Transverse colon (tissue), 4 donors: Measurements from ENCODE around the gene LIPT2. TPM values are rescaled to one million over a fixed set of nuclear protein-coding genes. Genes with fewer than 3 reads are reported as not detected.

Experiments
- DNase-seq: peaks from one replicate; pipeline ENCODE4 v3.0.0-alpha.2; 2019
- H3K27ac ChIP-seq, 4 donors: fragments of 200-600 bp; sonication (generic); 2 replicates each; pipeline ENCODE4 v1.5.1; 2016 to 2018; ENCODE audit warnings: inconsistent platforms in 4 of 4
- H3K27me3 ChIP-seq: fragments of 200-600 bp; sonication (generic); 2 replicates; pipeline ENCODE4 v1.5.1; 2017; ENCODE audit warnings: inconsistent platforms
- H3K36me3 ChIP-seq, 4 donors: fragments of 200-600 bp; sonication (generic); 2 replicates each; pipeline ENCODE4 v1.5.1; 2017 to 2019; ENCODE audit warnings: inconsistent platforms in 4 of 4
- H3K4me1 ChIP-seq, 4 donors: fragments of 200-600 bp; sonication (generic); 2 replicates each; pipeline ENCODE4 v1.5.1; 2017 to 2020; ENCODE audit warnings: inconsistent platforms in 4 of 4
- H3K4me3 ChIP-seq, 4 donors: fragments of 200-600 bp; sonication (generic); 1 replicate in 1 of 4; 2 replicates in 3 of 4; pipeline versions ENCODE4 v1.5.1 to v1.6.1; 2017 to 2019; ENCODE audit warnings: inconsistent platforms in 4 of 4
- H3K9me3 ChIP-seq, 2 donors: fragments of 200-600 bp; sonication (generic); 2 replicates each; pipeline ENCODE4 v1.5.1; 2017 to 2019; ENCODE audit warnings: inconsistent platforms in 2 of 2
- EP300 ChIP-seq: sonication (generic); formaldehyde crosslinking; IDR thresholded peaks from one replicate; pipeline ENCODE4 v1.6.1; 2017; ENCODE audit warnings: antibody characterized with exemption, low read depth
- POLR2A ChIP-seq: fragments of 450-650 bp; IDR thresholded peaks from one replicate; pipeline ENCODE4 v1.6.1; 2016; ENCODE audit warnings: antibody characterized with exemption, mild to moderate bottlenecking, moderate library complexity
- POLR2AphosphoS5 ChIP-seq, 3 donors: sonication (generic); formaldehyde crosslinking; IDR thresholded peaks; one replicate each; pipeline ENCODE4 v1.6.1; 2016; ENCODE audit warnings: antibody characterized with exemption in 3 of 3
- WGBS, 2 donors: methylation state at CpG; one replicate each; pipeline ENCODE4 v1.1.5; 2018; ENCODE audit warnings: low coverage in 1 of 2; 5-methylcytosine and 5-hydroxymethylcytosine counted together
- in situ Hi-C, 4 donors: fragments of 200-750 bp; cut with MboI; loops; one replicate each; pipeline versions ENCODE4 v1.15.0 to v1.15.1; 2017; ENCODE audit warnings: low sequenced_read_pairs in 3 of 4, low pct_ligation_motif_present in 1 of 4, low pct_unique_long_range_greater_than_20kb in 1 of 4
- intact Hi-C: fragments of 100-400 bp; cut with DNase I; formaldehyde crosslinking; loops from one replicate; pipeline ENCODE4 v1.15.1; 2023; ENCODE audit warnings: low total_unique reads
- total RNA-seq, 4 donors: library from RNA; depleted of rRNA; stranded (reverse); fragments of >200 nt; gene quantifications; one replicate each; pipeline ENCODE4 v1.1.0, GENCODE V29; 2016
- TF ChIP-seq, protein P1 (sequence below), 5 experiments: fragments of 200-600 bp in 3 of 5; fragments of 450-650 bp in 2 of 5; sonication (generic) in 3 of 5; IDR thresholded peaks; 1 replicate in 2 of 5; 2 replicates in 3 of 5; pipeline ENCODE4 v1.5.1; 2016 to 2017; ENCODE audit warnings: antibody characterized with exemption in 5 of 5, inconsistent platforms in 3 of 5, mild to moderate bottlenecking in 2 of 5, moderate library complexity in 1 of 5

Gene LIPT2
- total RNA-seq, 4 donors from 2014 or later = 4.1 to 11.6 (median 5.8) TPM

DNA sequence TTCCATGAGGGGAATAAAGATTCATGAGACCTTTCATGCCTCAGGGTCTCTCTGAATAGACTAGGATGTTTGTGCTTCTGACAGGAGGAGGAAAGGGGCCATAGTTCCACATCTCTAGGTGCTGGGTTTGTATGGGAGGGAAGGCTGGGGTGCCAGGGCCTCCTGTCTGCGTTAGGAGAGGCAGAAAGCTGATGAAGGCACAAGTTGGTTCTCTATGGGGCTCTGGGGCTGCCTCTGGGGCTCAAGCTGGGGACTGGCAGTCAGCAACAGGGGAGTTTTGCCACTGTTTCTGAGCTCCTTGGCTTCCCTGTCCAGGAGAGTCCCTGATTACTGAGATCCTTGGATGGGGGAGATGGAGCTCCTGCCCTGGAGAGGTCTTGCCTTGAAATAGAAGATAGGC, 30.3 kb downstream of the LIPT2 start:
- Histone ChIP-seq H3K27ac (no peak overlapping the region), H3K27me3 (no peaks in the 10 kb centered on the region), H3K4me3 (no peak overlapping the region), H3K9me3 (no peaks in the 10 kb centered on the region), H3K36me3 (no peaks in the 10 kb centered on the region), H3K4me1 (peaks cover 0 to 44% (median 30%) of the 10 kb centered on the region in 4 donors)
- no peak for DNase-seq
- TF ChIP-seq, protein P1, sequence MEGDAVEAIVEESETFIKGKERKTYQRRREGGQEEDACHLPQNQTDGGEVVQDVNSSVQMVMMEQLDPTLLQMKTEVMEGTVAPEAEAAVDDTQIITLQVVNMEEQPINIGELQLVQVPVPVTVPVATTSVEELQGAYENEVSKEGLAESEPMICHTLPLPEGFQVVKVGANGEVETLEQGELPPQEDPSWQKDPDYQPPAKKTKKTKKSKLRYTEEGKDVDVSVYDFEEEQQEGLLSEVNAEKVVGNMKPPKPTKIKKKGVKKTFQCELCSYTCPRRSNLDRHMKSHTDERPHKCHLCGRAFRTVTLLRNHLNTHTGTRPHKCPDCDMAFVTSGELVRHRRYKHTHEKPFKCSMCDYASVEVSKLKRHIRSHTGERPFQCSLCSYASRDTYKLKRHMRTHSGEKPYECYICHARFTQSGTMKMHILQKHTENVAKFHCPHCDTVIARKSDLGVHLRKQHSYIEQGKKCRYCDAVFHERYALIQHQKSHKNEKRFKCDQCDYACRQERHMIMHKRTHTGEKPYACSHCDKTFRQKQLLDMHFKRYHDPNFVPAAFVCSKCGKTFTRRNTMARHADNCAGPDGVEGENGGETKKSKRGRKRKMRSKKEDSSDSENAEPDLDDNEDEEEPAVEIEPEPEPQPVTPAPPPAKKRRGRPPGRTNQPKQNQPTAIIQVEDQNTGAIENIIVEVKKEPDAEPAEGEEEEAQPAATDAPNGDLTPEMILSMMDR (IDR thresholded peaks at IDR 0.05) = no peak
- no peak for TF ChIP-seq EP300
- no peak for TF ChIP-seq POLR2AphosphoS5 (IDR thresholded peaks at IDR 0.05)
- no peak for TF ChIP-seq POLR2A
- in situ Hi-C loops = loop anchor here in 3 of 4 donors (25.0 kb wide), 1 partner anchor 274 kb away; the partner anchor contains the start of genes CHRDL2 (in 3 of the 3) and RNF169 (in 3 of the 3)
- intact Hi-C loops = no loop called here
- WGBS, 2 donors = 94% methylated on average over 1 of the region's 1 CpG; no CpG with 5 or more reads in 1 of the 2 donors

DNA sequence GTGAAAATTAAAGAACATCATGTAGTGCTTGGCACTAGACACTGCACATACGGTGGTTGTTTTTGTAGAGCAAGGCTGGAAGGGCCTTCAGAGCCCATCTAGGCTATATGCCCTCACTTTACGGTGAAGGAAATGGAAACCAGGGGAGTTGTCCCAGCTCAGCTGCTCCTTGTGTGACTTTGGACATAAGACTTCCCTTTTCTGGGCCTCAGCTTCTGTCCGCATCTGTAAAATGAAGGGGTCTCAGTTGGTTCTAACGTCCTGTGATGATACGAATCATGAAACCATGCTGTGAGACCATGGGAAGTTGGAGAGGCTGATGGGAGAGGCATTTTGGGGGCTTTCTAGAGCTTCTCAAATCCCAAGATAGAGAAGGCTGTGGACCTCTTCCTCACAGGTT, 30.9 kb downstream of the LIPT2 start:
- TF ChIP-seq POLR2AphosphoS5 (IDR thresholded peaks at IDR 0.05) = no peak
- no peak for TF ChIP-seq POLR2A
- TF ChIP-seq, protein P1 (IDR thresholded peaks at IDR 0.05) = no peak
- WGBS, 2 donors = 78% methylated on average over 5 of the region's 5 CpGs; no CpG with 5 or more reads in 1 of the 2 donors
- intact Hi-C loops (no loop called here), in situ Hi-C loops (loop anchor here in 3 of 4 donors (25.0 kb wide), 1 partner anchor 275 kb away; the partner anchor contains the start of genes CHRDL2 (in 3 of the 3) and RNF169 (in 3 of the 3))
- Histone ChIP-seq H3K27me3 (no peaks in the 10 kb centered on the region), H3K4me1 (peaks cover 0 to 38% (median 26%) of the 10 kb centered on the region in 4 donors), H3K36me3 (no peaks in the 10 kb centered on the region), H3K9me3 (no peaks in the 10 kb centered on the region), H3K4me3 (no peak overlapping the region), H3K27ac (peak overlapping the region; percentile 38 to 70 (median 62))
- no peak for DNase-seq

GRCh38 chr11:74462009-74462408, 31.5 kb downstream of the LIPT2 start:
- intact Hi-C loops (no loop called here), in situ Hi-C loops (loop anchor here in 3 of 4 donors (25.0 kb wide), 1 partner anchor 275 kb away; the partner anchor contains the start of genes CHRDL2 (in 3 of the 3) and RNF169 (in 3 of the 3))
- Histone ChIP-seq H3K27me3 (no peaks in the 10 kb centered on the region), H3K9me3 (no peaks in the 10 kb centered on the region), H3K27ac (peak overlapping the region; percentile 54 to 70 (median 69)), H3K4me3 (peak overlapping the region in 1 of 4 donors; percentile 18), H3K36me3 (no peaks in the 10 kb centered on the region), H3K4me1 (peaks cover 0 to 34% (median 23%) of the 10 kb centered on the region in 4 donors)
- WGBS, 2 donors = 50% methylated on average over 2 of the region's 2 CpGs; no CpG with 5 or more reads in 1 of the 2 donors
- peak; percentile 61 for DNase-seq
- TF ChIP-seq POLR2A (peak; percentile 18), EP300 (no peak), POLR2AphosphoS5 (IDR thresholded peaks at IDR 0.05) (peak in 2 of 3 donors; percentile 43 to 45)
- TF ChIP-seq, protein P1 (IDR thresholded peaks at IDR 0.05) = no peak

DNA sequence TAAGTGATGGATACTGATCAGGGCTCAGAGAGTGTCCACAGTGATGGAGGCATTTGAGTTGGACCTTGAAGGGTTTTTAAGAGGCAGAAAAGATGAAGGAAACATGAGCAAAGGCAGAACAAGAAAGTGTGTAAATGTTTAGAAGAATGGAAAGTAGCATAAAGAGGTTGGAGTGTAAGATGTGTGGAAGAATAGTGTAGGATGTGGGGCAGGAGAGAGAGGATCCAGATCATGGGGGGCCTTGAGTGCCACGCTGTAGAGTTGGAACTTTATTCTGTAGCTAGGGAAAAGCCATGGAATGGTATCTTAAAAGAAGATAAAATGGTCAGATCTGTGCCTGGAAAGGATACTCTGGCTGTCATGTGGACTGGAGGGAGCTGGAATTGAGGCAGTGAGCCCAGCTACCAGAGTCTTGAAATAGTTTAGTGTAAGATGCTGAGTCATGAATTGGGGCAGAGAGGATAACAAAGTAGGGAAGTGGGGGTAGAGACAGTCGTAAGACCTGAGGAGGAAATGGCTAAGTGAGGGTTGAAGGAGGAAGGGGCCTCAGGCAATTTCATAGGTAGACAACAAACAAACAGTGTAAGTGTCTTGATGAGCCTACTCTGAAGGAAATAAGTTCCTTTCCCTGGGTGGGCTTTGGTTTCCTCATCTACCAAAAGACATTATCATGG, 32.9 kb downstream of the LIPT2 start:
- H3K27me3 ChIP-seq = no peaks in the 10 kb centered on the region
- intact Hi-C loops = no loop called here
- peak overlapping the region; percentile 54 to 70 (median 69) for H3K27ac ChIP-seq
- no peak for DNase-seq
- H3K36me3 ChIP-seq = peaks cover 0 to 3% (median 0%) of the 10 kb centered on the region in 4 donors
- H3K4me3 ChIP-seq = no peak overlapping the region
- peaks cover 0 to 23% (median 15%) of the 10 kb centered on the region in 4 donors for H3K4me1 ChIP-seq
- 56 to 59% methylated on average over 2 of the region's 2 CpGs for WGBS, 2 donors
- H3K9me3 ChIP-seq = no peaks in the 10 kb centered on the region
- in situ Hi-C loops = loop anchor here in 3 of 4 donors (25.0 kb wide), 1 partner anchor 277 kb away; the partner anchor contains the start of genes CHRDL2 (in 3 of the 3) and RNF169 (in 3 of the 3)
- TF ChIP-seq, protein P1 (IDR thresholded peaks at IDR 0.05) = no peak
- TF ChIP-seq POLR2A (no peak), POLR2AphosphoS5 (IDR thresholded peaks at IDR 0.05) (no peak), EP300 (no peak)
